ENCODE results near the gene IL1RAPL1.

- TF ChIP-seq CTCF (IDR thresholded peaks at IDR 0.05) = no peak
- TF ChIP-seq POLR2A (IDR thresholded peaks at IDR 0.05) = no peak
These were observed 904.4 kb downstream of the IL1RAPL1 start for GRCh38 chrX:29491659-29492058.
